Umbilical cord (tissue), 2 donors: ENCODE results near the gene CYP2B6. TPM values are rescaled to one million over a fixed set of nuclear protein-coding genes. Genes with fewer than 3 reads are reported as not detected.
"Not testable (repeated sequence)": the region's sequence is repeated elsewhere in the genome, so short reads cannot be mapped to it uniquely, and the experiment has no call there.

Source experiments
- DNase-seq: peaks from one replicate; pipeline ENCODE4 v3.0.0-alpha.2; 2015; ENCODE audit warnings: low spot score
- total RNA-seq: library from RNA; depleted of rRNA; stranded (reverse); fragments of >200 nt; gene quantifications from one replicate; pipeline ENCODE4 v1.2.3, GENCODE V29; 2014; ENCODE audit warnings: low replicate concordance; ENCODE audit not compliant: insufficient read depth

CYP2B6 gene
- 0.48 TPM for total RNA-seq

GRCh38 chr19:40990972-40991381, at the start of gene CYP2B6:
Gene CYP2B6, plus strand, starts transcription at chr19:40991282. Its CDS starts 24 bp downstream, at chr19:40991306.
- DNase-seq, result no peak

DNA sequence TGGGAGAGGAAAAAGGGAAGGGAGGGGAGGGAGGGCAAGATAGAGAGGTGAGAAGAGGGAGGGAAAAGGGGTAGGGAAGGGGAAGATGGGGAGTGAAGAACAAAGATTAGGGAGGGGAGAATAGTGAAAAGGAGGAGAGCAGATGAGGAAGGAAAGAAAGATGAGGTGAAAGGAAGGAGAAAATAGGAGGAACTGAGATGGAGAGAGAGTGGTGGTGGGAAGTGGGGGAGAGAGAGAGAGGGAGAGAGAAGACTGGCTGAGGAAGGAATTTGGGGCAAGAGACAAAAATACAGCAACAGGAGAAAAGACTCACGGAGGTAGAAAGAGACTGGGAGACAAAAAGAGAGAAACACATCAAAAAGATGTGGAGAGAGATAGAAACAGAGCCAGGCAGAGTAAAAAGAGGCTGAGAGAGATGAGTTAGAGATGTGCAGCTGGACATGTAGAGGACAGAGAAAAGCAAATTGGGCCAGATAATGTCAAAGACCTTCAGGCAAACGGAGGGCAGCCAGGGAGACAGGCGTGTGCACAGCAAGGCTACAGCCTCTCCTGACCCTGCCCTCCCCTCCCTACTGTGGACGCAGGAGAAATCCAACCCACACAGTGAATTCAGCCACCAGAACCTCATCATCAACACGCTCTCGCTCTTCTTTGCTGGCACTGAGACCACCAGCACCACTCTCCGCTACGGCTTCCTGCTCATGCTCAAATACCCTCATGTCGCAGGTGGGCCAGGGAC, 49.4 kb upstream of the CYP2B6 start:
- no peak for DNase-seq

DNA sequence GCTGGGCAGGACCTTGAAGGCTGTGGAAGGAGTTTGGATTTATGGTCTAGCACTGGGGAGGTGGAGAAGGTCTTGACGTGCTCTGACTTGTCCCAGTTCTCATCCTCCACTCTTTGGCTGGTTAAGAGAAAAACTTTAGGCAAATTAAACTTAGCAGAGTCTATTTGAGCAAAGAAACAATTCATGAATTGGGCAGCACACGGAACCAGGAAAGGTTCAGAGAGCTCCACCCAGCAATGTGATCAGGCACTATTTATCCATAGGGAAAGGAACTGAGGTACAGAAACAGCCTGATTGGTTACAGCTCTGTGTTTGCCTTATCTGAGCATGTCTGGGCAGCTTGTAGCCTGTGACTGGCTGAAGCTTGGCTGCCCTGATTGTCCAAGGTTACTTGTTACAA, 45.4 kb upstream of the CYP2B6 start:
- DNase-seq, result no peak

GRCh38 chr19:40947114-40947513, 44.0 kb upstream of the CYP2B6 start:
- no peak for DNase-seq

GRCh38 chr19:40947573-40947972, 43.5 kb upstream of the CYP2B6 start:
- no peak for DNase-seq

DNA sequence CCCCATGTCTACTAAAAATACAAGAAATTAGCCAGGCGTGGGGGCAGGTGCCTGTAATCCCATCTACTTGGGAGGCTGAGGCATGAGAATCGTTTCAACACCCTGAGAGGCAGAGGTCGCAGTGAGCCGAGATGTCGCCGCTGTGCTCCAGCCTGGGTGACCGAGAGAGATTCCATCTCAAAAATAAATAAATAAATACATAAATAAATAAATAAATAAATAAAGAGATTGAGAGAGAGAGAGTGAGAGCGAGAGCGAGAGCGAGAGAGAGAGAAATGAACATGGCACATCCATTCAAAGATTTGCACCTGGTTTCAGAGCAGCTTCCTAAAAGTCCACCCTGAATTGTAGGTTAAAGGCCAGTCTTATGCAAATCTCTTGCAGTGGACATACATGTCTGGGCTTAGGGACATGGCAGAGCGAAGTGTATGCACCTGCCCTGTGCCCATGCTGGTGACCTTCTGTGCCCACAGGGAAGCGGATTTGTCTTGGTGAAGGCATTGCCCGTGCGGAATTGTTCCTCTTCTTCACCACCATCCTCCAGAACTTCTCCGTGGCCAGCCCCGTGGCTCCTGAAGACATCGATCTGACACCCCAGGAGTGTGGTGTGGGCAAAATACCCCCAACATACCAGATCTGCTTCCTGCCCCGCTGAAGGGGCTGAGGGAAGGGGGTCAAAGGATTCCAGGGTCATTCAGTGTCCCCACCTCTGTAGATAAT, 42.3 kb upstream of the CYP2B6 start:
- DNase-seq, result no peak

DNA sequence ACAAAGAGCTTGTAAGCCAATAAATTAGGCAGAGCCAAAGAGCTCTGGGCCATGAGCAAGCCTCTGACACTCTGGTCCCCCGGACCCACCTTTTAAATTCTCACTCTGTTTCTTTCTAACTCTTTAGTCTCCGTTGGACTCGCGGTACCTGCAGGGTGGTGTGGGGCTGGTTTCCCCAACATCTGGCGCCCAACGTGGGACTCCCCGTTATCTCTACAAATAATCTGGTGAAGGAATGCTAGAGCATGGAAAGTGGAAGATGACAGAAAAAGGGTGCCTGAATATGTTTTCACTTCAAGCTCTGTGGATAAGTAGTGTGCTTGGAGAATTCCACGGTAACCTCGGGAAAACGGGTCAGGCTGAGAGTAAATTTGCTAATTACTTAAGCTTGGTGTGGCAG, 36.5 kb upstream of the CYP2B6 start:
- DNase-seq, result no peak

DNA sequence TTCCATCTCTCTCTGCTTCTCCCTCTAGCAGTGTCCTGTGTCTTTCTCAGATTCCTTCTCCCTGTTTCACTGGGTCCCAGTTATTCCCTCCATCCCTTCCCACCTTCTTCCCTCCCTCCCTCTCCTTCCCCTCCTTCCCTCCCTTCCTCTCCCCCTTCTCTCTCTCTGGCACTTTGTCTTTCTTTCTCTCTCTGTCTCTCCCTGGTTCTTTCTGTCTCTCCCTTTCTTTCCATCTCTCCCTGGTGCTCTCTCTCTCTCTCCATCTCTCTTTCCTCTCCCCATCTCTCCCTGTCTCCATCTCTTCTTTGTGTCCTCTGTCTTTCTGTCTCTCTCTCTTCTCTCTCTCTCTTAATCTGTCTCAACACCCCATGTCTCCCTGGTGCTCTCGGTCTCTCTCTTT, 31.7 kb upstream of the CYP2B6 start:
- DNase-seq, result no peak

DNA sequence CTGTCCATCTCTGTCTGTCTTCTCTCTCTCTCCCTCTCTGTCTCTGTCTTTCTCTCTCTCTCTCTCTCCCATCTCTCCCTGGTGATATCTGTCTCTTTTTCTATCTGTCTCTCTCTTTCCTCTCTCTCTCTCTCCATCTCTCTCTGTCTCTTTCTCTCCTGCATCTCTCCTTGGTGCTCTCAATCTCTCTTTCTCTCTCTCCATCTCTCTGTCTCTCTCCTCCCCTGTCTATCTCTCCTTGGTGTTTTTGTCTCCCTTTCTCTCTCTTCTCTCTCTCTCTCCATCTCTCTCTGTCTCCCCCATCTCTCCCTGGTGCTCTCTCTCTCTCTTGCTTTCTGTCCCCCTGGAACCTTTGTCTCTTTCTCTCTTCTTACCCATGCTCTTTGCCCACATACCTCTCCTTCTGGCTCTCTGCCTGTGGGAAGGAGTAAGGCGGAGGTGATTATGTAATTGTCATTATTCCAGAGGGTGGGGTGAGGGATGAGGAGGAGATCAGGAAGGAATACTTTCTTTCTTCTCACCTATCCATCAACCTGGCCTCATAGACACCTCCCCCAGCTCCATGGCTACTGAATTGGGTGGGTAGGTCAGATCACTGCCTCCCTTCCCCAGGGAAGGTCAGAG, 30.9 kb upstream of the CYP2B6 start:
- DNase-seq, result no peak

- no peak for DNase-seq
These were observed 30.3 kb upstream of the CYP2B6 start for GRCh38 chr19:40960780-40961179.

GRCh38 chr19:40962460-40962961, 28.6 kb upstream of the CYP2B6 start:
- no peak for DNase-seq

GRCh38 chr19:40964361-40964760, 26.7 kb upstream of the CYP2B6 start:
- DNase-seq, result not testable (repeated sequence)

DNA sequence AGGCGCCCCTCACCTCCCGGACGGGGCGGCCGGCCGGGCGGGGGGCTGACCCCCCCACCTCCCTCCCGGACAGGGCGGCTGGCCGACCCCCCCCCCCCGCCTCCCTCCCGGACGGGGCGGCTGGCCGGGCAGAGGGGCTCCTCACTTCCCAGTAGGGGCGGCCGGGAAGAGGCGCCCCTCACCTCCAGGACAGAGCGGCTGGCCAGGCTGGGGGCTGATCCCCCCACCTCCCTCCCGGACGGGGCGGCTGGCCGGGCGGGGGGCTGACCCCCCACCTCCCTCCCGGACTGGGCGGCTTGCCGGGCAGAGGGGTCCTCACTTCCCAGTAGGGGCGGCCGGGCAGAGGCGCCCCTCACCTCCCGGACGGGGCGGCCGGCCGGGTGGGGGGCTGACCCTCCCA, 25.7 kb upstream of the CYP2B6 start:
- not testable (repeated sequence) for DNase-seq

GRCh38 chr19:40966591-40966990, 24.5 kb upstream of the CYP2B6 start:
- DNase-seq, result not testable (repeated sequence)

DNA sequence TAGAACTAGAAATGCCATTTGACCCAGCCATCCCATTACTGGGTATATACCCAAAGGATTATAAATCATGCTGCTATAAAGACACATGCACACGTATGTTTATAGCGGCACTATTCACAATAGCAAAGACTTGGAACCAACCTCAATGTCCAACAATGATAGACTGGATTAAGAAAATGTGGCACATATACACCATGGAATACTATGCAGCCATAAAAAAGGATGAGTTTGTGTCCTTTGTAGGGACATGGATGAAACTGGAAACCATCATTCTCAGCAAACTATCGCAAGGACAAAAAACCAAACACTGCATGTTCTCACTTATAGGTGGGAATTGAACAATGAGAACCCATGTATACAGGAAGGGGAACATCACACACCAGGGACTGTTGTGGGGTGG, 23.0 kb upstream of the CYP2B6 start:
- not testable (repeated sequence) for DNase-seq

GRCh38 chr19:40969721-40970120, 21.4 kb upstream of the CYP2B6 start:
- not testable (repeated sequence) for DNase-seq

GRCh38 chr19:40970396-40971345, 20.4 kb upstream of the CYP2B6 start:
- not testable (repeated sequence) for DNase-seq

GRCh38 chr19:40974633-40975037, 16.4 kb upstream of the CYP2B6 start:
- DNase-seq, result peak; percentile 70

- DNase-seq, result no peak
These were observed 14.9 kb upstream of the CYP2B6 start for GRCh38 chr19:40976134-40976533.

- no peak for DNase-seq
These were observed 14.4 kb upstream of the CYP2B6 start for GRCh38 chr19:40976724-40977123.

DNA sequence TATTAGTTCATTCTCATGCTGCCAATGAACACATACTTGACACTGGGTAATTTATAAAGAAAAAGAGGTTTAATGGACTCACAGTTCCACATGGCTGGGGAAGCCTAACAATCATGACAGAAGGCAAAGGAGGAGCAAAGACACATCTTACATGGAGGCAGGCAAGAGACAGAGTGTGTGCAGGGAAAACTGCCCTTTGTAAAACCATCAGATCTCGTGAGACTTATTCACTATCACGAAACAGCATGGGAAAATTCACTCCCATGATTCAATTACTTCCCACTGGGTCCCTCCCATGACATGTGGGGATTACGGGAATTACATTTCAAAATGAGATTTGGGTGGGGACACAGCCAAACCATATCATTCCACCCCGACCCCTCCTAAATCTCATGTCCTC, 11.3 kb upstream of the CYP2B6 start:
- not testable (repeated sequence) for DNase-seq
